ENCODE measurements around the gene CHRND. TPM values are rescaled to one million over a fixed set of nuclear protein-coding genes. Genes with fewer than 3 reads are reported as not detected.

Gene CHRND
- polyA plus RNA-seq, 1 donor from 2014 or later, result not detected

- no peak for TF ChIP-seq REST (IDR thresholded peaks at IDR 0.05; ENCODE audit: borderline replicate concordance)
- H4K20me1 ChIP-seq (ENCODE audit: insufficient read depth), result no peaks in the 10 kb centered on the region
- peak overlapping the region; percentile 56 for H3K9ac ChIP-seq (ENCODE audit: low read length)
- peaks cover 45% of the 10 kb centered on the region for H3K27me3 ChIP-seq (ENCODE audit: insufficient read depth, low read depth, low read length)
- no peaks in the 10 kb centered on the region for H3K79me2 ChIP-seq (replicated peaks; ENCODE audit: insufficient read depth, low read length)
- H3K9me3 ChIP-seq (ENCODE audit: low read length), result no peaks in the 10 kb centered on the region
- H3K4me3 ChIP-seq (ENCODE audit: low read length), result peak overlapping the region; percentile 60
- no peaks in the 10 kb centered on the region for H3K9me2 ChIP-seq (ENCODE audit: insufficient read depth, low read length)
- no peaks in the 10 kb centered on the region for H3K36me3 ChIP-seq (ENCODE audit: insufficient read depth, low read length)
- H3K4me2 ChIP-seq (ENCODE audit: low read length), result peak overlapping the region; percentile 39
- no peaks in the 10 kb centered on the region for H3F3A ChIP-seq (ENCODE audit: insufficient read depth, low read length, poor library complexity, severe bottlenecking)
- H3K27ac ChIP-seq (ENCODE audit: low read length), result peak overlapping the region; percentile 39
- H2AFZ ChIP-seq (ENCODE audit: low read depth, low read length), result no peak overlapping the region
These were observed 37.8 kb upstream of the CHRND start for GRCh38 chr2:232488097-232488711.

- Histone ChIP-seq H3K9me2 (ENCODE audit: insufficient read depth, low read length) (no peaks in the 10 kb centered on the region), H4K20me1 (ENCODE audit: insufficient read depth) (no peaks in the 10 kb centered on the region), H3K4me3 (ENCODE audit: low read length) (peak overlapping the region; percentile 60), H3K27me3 (ENCODE audit: insufficient read depth, low read depth, low read length) (peaks cover 45% of the 10 kb centered on the region), H3K4me2 (ENCODE audit: low read length) (no peak overlapping the region), H3F3A (ENCODE audit: insufficient read depth, low read length, poor library complexity, severe bottlenecking) (no peaks in the 10 kb centered on the region), H3K36me3 (ENCODE audit: insufficient read depth, low read length) (no peaks in the 10 kb centered on the region), H3K79me2 (replicated peaks; ENCODE audit: insufficient read depth, low read length) (no peaks in the 10 kb centered on the region), H3K9me3 (ENCODE audit: low read length) (no peaks in the 10 kb centered on the region), H2AFZ (ENCODE audit: low read depth, low read length) (no peak overlapping the region), H3K27ac (ENCODE audit: low read length) (peak overlapping the region; percentile 3), H3K9ac (ENCODE audit: low read length) (peak overlapping the region; percentile 56)
- TF ChIP-seq MXI1 (conservative IDR thresholded peaks at IDR 0.05; ENCODE audit: poor library complexity, severe bottlenecking) (no peak), CTCF (IDR thresholded peaks at IDR 0.05; ENCODE audit: poor library complexity, severe bottlenecking) (no peak), EP300 (conservative IDR thresholded peaks at IDR 0.05; ENCODE audit: poor library complexity, severe bottlenecking) (no peak)
These were observed 37.1 kb upstream of the CHRND start for GRCh38 chr2:232488721-232489300.

GRCh38 chr2:232489516-232490220 is 36.3 kb upstream of the CHRND start:
- no peaks in the 10 kb centered on the region for H3F3A ChIP-seq (ENCODE audit: insufficient read depth, low read length, poor library complexity, severe bottlenecking)
- no peaks in the 10 kb centered on the region for H3K9me3 ChIP-seq (ENCODE audit: low read length)
- no peaks in the 10 kb centered on the region for H3K79me2 ChIP-seq (replicated peaks; ENCODE audit: insufficient read depth, low read length)
- H3K4me2 ChIP-seq (ENCODE audit: low read length), result no peak overlapping the region
- TF ChIP-seq EP300 (conservative IDR thresholded peaks at IDR 0.05; ENCODE audit: poor library complexity, severe bottlenecking) (no peak), TAF1 (IDR thresholded peaks at IDR 0.05; ENCODE audit: low read depth) (no peak), MXI1 (conservative IDR thresholded peaks at IDR 0.05; ENCODE audit: poor library complexity, severe bottlenecking) (no peak), RAD21 (conservative IDR thresholded peaks at IDR 0.05) (no peak), REST (IDR thresholded peaks at IDR 0.05; ENCODE audit: borderline replicate concordance) (no peak), EZH2 (IDR thresholded peaks at IDR 0.05; ENCODE audit: borderline replicate concordance, insufficient read depth, low read length, poor library complexity, severe bottlenecking) (no peak), CTCF (IDR thresholded peaks at IDR 0.05; ENCODE audit: poor library complexity, severe bottlenecking) (no peak), SMC3 (conservative IDR thresholded peaks at IDR 0.05; ENCODE audit: poor library complexity) (no peak)
- H3K27ac ChIP-seq (ENCODE audit: low read length), result peak overlapping the region; percentile 3
- H4K20me1 ChIP-seq (ENCODE audit: insufficient read depth), result no peaks in the 10 kb centered on the region
- H3K27me3 ChIP-seq (ENCODE audit: insufficient read depth, low read depth, low read length), result peaks cover 39% of the 10 kb centered on the region
- no peak overlapping the region for H3K9ac ChIP-seq (ENCODE audit: low read length)
- no peaks in the 10 kb centered on the region for H3K9me2 ChIP-seq (ENCODE audit: insufficient read depth, low read length)
- no peak overlapping the region for H2AFZ ChIP-seq (ENCODE audit: low read depth, low read length)
- no peak overlapping the region for H3K4me3 ChIP-seq (ENCODE audit: low read length)
- H3K36me3 ChIP-seq (ENCODE audit: insufficient read depth, low read length), result no peaks in the 10 kb centered on the region

Data from neural cell (in vitro differentiated cells).